ENCODE measurements around the gene CFD.

The CFD gene

DNA sequence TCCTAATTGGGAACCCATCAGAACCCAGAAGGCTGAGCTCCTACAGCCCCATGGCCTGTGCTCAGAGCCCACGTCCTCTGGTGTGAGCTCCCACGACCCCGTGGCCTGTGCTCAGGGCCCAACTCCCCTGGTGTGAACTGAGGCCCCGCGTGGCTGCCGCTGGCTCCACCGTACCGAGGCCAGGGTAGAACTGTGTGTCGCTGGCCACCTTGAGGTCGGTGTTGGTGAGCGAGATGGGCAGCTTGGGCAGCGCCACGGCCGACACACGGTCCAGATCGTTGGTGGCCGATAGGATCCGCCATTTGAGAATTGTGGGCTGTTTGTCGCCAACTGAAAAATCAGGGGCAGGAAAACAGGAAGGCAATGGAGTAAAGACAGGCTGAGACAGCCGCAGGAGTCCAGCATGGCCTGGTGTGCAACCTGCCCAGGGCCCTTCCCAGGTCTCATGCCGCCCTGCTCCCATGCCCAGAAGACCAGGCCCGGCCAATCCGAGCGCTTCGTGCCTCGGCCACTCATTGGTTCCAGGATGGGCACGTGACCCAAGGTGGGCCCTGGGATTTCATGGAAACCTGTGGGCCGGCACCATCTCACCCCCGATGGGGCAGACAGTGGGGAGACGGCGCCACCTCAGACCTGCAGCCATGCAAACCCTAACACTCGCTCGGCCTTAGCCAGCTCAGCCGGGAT is 22.1 kb downstream of the CFD start:
- CTCF ChIA-PET: interaction anchor here (0.7 kb wide), 1 partner anchor 26 kb away, joined by 3 read pairs; no protein-coding TSS in a partner anchor
- TF ChIP-seq CTCF (IDR thresholded peaks at IDR 0.05; ENCODE audit: insufficient read depth, low read length, missing control alignments): no peak
- DNase-seq (ENCODE audit: low read depth, low spot score): no peak
- no peak overlapping the region for H3K4me3 ChIP-seq (ENCODE audit: low read depth, low read length)
- POLR2A ChIA-PET: no interaction called here

DNA sequence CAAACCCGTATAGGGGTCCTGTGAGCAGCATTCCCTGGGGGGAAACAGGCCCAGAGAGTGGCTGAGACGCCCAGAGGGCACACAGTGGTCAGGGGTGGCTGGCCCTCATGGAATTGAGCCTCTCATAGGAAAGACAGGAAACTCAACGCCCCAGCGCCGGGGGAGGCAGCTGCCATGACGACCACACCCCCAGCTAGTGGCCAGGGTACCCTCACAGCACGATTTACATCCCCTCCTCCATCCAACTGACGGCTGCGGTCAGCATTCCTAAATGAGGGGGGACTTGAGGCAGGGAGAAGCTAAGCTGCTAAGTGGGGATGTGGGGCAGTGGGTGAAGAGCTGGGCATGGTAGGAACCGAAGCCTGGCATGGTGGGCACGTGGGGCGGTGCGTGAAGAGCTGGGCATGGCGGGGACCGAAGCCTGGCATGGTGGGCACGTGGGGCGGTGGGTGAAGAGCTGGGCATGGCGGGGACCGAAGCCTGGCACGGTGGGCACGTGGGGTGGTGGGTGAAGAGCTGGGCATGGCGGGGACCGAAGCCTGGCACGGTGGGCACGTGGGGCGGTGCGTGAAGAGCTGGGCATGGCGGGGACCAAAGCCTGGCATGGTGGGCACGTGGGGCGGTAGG is 23.5 kb downstream of the CFD start:
- no peak for TF ChIP-seq CTCF (IDR thresholded peaks at IDR 0.05; ENCODE audit: insufficient read depth, low read length, missing control alignments)
- ChIA-PET POLR2A (no interaction called here), CTCF (no interaction called here)
- no peak for DNase-seq (ENCODE audit: low read depth, low spot score)
- H3K4me3 ChIP-seq (ENCODE audit: low read depth, low read length): no peak overlapping the region

DNA sequence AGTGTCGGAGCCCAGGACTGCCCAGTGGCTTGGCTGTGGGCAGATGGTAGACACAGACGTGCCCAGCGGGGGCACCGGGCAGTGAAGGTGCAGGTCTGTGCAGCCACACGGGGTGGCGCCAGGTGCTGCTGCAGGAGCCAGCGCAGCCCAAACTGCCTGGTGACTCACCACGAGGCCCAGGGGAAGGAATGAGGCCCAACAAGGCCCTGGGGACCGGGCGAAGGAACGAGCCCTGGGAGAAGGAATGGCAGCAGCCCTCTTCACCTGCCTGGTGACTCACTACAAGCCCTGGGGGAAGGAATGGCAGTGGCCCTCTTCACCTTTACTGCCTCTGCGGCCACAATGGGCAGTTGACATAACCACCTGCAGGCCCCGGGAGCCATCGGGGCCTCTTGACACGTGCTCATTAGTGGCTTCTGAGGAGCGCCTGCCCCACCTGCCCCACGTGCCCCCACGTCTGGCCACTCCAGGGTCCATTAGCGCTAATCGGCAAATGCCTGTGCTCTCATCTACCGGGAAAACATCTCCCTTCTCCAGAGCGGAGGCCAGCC is 24.3 kb downstream of the CFD start:
- no peak for TF ChIP-seq CTCF (IDR thresholded peaks at IDR 0.05; ENCODE audit: insufficient read depth, low read length, missing control alignments)
- CTCF ChIA-PET: no interaction called here
- H3K4me3 ChIP-seq (ENCODE audit: low read depth, low read length): no peak overlapping the region
- POLR2A ChIA-PET: no interaction called here
- DNase-seq (ENCODE audit: low read depth, low spot score): no peak

DNA sequence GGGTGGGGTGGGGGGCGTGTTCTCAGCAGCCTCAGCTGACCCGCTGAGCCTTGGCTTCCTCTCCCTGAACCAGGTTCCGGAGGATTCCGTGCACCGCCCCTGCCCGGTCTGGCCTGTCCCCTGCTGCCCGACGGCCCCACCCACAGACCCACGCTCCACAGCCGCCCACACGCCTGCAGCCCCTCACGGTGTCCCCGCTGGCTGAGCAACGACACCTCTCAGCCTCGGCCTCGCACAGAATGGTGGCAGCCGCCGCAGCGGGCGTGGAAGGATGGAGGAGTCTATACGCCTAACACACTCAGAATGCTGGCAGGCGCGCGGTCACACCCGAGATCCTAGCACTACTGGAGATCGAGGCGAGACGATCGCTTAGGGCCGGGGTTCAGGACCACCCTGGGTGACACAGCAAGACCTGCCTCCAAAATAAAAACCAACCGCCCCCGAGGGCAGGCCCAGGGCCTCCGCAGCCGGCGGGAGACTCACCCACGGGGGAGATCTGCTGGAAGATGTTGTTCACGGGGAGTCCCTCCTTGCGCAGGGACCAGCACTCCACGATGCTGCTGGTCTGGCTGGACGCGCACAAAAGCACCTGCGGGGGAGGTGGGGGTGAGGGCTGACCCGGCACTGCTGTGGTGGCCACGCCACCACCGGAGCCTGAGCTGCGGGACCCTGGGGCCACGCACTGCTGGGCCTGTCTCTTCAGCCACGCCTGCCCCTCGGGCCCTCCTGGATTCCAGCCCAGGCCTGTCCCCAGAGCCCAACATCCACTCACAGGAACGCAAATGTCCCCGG is 25.2 kb downstream of the CFD start:
- ChIA-PET CTCF (no interaction called here), POLR2A (no interaction called here)
- no peak for TF ChIP-seq CTCF (IDR thresholded peaks at IDR 0.05; ENCODE audit: insufficient read depth, low read length, missing control alignments)

GRCh38 chr19:885536-886224 is 26.2 kb downstream of the CFD start:
- H3K4me3 ChIP-seq (ENCODE audit: low read depth, low read length): no peak overlapping the region
- ChIA-PET POLR2A (no interaction called here), CTCF (no interaction called here)
- DNase-seq (ENCODE audit: low read depth, low spot score): no peak
- no peak for TF ChIP-seq CTCF (IDR thresholded peaks at IDR 0.05; ENCODE audit: insufficient read depth, low read length, missing control alignments)

More for the DNA sequence above, 25.2 kb downstream of the CFD start:
- no peak for DNase-seq (ENCODE audit: low read depth, low spot score)
- H3K4me3 ChIP-seq (ENCODE audit: low read depth, low read length): no peak overlapping the region
